ENCODE results near the gene TRIM15. TPM values are rescaled to one million over a fixed set of nuclear protein-coding genes. Genes with fewer than 3 reads are reported as not detected.

TRIM15 gene
- total and polyA plus RNA-seq, 7 donors = 0.28 to 52.0 (median 38.4) TPM; not detected in 2

GRCh38 chr6:30169658-30170614 lies 6.6 kb downstream of the TRIM15 start:
- peak in 3 of 4 experiments; percentile 52 to 61 (median 54) for TF ChIP-seq CTCF (IDR thresholded peaks at IDR 0.05)
- TF ChIP-seq POLR2AphosphoS5 (IDR thresholded peaks at IDR 0.05) = no peak
- H3K9me3 ChIP-seq = no peaks in the 10 kb centered on the region
- no peak overlapping the region for H3K27ac ChIP-seq
- no peaks in the 10 kb centered on the region for H3K36me3 ChIP-seq
- WGBS, 2 donors = 37 to 49% methylated on average over 7 of the region's 7 CpGs
- no peak overlapping the region for H3K4me3 ChIP-seq
- peaks cover 0 to 9% (median 7%) of the 10 kb centered on the region in 4 donors for H3K4me1 ChIP-seq
- intact Hi-C loops (cut with DNase I) = loop anchor here (2.0 kb wide), 1 partner anchor 67 kb away; no protein-coding TSS in a partner anchor
- no peak for DNase-seq
- H3K27me3 ChIP-seq = peaks cover 23 to 63% (median 34%) of the 10 kb centered on the region in 3 donors

- no peak overlapping the region for H3K27ac ChIP-seq
- 10 to 63% methylated on average over 62 of the region's 62 CpGs for WGBS, 2 donors
- no peaks in the 10 kb centered on the region for H3K36me3 ChIP-seq
- H3K4me1 ChIP-seq = peaks cover 0 to 9% (median 7%) of the 10 kb centered on the region in 4 donors
- DNase-seq = no peak
- peak overlapping the region in 1 of 4 donors; percentile 6 for H3K4me3 ChIP-seq
- intact Hi-C loops (cut with DNase I) = loop anchor here (2.0 kb wide), 1 partner anchor 69 kb away; no protein-coding TSS in a partner anchor
- no peak for TF ChIP-seq POLR2AphosphoS5 (IDR thresholded peaks at IDR 0.05)
- TF ChIP-seq CTCF (IDR thresholded peaks at IDR 0.05) = no peak
- no peak for TF ChIP-seq EP300 (IDR thresholded peaks at IDR 0.05)
- TF ChIP-seq POLR2A (IDR thresholded peaks at IDR 0.05) = no peak
- no peaks in the 10 kb centered on the region for H3K9me3 ChIP-seq
- peaks cover 23 to 63% (median 34%) of the 10 kb centered on the region in 3 donors for H3K27me3 ChIP-seq
Observed at GRCh38 chr6:30171677-30172471, 8.5 kb downstream of the TRIM15 start.

- intact Hi-C loops (cut with DNase I) = no loop called here
- TF ChIP-seq EP300 (IDR thresholded peaks at IDR 0.05) = no peak
- TF ChIP-seq POLR2AphosphoS5 (IDR thresholded peaks at IDR 0.05) = no peak
- no peak for TF ChIP-seq CTCF (IDR thresholded peaks at IDR 0.05)
- no peak for TF ChIP-seq POLR2A (IDR thresholded peaks at IDR 0.05)
- H3K27ac ChIP-seq = no peak overlapping the region
- peaks cover 0 to 9% (median 7%) of the 10 kb centered on the region in 4 donors for H3K4me1 ChIP-seq
- H3K36me3 ChIP-seq = no peaks in the 10 kb centered on the region
- H3K4me3 ChIP-seq = no peak overlapping the region
- DNase-seq = no peak
- WGBS, 2 donors = 86 to 88% methylated on average over 4 of the region's 4 CpGs
- H3K27me3 ChIP-seq = peaks cover 23 to 64% (median 34%) of the 10 kb centered on the region in 3 donors
- H3K9me3 ChIP-seq = no peaks in the 10 kb centered on the region
Observed at GRCh38 chr6:30172681-30173080, 9.3 kb downstream of the TRIM15 start.

- Histone ChIP-seq H3K4me1 (peaks cover 0 to 9% (median 7%) of the 10 kb centered on the region in 4 donors), H3K4me3 (no peak overlapping the region), H3K36me3 (no peaks in the 10 kb centered on the region), H3K9me3 (no peaks in the 10 kb centered on the region), H3K27me3 (peaks cover 15 to 51% (median 29%) of the 10 kb centered on the region in 3 donors), H3K27ac (no peak overlapping the region)
- TF ChIP-seq POLR2AphosphoS5 (IDR thresholded peaks at IDR 0.05) (no peak), EP300 (IDR thresholded peaks at IDR 0.05) (no peak), CTCF (IDR thresholded peaks at IDR 0.05) (no peak), POLR2A (IDR thresholded peaks at IDR 0.05) (no peak)
- intact Hi-C loops (cut with DNase I) = no loop called here
- WGBS, 2 donors = 91 to 95% methylated on average over 2 of the region's 2 CpGs
- no peak for DNase-seq
Observed at GRCh38 chr6:30175765-30176164, 12.4 kb downstream of the TRIM15 start.
